Measurements from ENCODE around the gene SRRM5.
"Not testable (repeated sequence)": the region's sequence is repeated elsewhere in the genome, so short reads cannot be mapped to it uniquely, and the experiment has no call there.

SRRM5 gene

DNA sequence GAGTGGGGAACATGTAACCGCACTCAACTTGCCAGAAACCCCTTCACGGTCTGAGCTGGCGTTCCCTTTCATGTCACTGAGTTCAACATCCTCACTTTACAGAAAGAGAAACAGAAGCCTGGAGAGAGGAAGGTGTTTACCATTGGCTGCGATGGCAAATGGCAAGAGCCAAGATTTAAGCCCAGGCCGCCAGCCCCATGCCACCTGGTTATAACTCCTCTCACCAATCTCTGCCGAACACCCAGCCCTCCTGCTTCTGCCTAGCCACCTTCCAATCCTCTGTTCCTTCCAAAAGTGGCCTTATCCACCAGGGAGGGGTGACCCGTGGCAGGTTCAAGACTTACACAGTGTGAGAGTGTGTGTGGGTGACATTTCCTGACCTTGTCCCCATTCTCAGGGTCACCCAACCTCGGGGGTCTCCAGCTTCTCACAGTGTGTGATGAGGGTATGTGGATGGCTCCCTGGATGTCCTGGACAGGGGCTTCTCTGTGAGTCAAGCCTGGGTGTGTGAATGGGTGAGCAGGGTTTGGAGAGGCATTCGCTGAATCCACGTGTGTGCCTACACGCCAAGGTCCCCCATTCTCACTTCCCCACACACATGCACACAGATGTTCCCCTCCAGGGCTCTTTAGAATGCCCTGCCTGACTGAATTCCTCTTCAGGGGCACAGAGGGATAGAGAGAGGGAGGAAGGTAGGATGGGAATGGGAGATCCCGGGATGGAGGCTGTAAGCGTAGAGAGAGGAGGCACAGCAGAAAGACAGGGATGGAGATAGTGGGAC lies 26.5 kb downstream of the SRRM5 start:
- DNase-seq (ENCODE audit: low read depth) = no peak

DNA sequence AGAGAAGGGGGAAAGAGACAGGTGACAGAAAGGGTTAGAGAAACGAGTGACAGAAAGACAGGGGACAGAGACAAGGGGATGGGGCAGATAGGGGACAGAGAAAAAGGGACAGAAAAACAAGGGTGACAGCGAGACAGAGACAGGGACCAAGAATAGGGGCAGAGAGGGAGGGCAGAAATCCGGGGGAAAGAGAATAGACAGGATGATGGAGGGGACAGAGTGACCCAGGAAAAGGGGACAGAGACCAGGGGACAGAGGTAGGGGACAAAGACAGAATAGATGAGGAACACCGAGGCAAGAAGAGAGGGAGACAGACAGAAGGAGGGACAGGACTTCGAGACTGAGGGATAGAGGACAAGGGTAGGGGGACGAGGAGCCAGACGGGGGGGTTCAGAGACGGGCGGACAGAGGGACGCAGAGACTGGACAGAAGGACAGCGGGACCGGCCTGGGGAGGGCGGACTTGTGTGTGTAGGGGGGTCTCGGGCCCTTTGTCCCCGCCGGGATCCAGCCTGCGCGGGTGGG lies 27.2 kb downstream of the SRRM5 start:
- DNase-seq (ENCODE audit: low read depth) = no peak

DNA sequence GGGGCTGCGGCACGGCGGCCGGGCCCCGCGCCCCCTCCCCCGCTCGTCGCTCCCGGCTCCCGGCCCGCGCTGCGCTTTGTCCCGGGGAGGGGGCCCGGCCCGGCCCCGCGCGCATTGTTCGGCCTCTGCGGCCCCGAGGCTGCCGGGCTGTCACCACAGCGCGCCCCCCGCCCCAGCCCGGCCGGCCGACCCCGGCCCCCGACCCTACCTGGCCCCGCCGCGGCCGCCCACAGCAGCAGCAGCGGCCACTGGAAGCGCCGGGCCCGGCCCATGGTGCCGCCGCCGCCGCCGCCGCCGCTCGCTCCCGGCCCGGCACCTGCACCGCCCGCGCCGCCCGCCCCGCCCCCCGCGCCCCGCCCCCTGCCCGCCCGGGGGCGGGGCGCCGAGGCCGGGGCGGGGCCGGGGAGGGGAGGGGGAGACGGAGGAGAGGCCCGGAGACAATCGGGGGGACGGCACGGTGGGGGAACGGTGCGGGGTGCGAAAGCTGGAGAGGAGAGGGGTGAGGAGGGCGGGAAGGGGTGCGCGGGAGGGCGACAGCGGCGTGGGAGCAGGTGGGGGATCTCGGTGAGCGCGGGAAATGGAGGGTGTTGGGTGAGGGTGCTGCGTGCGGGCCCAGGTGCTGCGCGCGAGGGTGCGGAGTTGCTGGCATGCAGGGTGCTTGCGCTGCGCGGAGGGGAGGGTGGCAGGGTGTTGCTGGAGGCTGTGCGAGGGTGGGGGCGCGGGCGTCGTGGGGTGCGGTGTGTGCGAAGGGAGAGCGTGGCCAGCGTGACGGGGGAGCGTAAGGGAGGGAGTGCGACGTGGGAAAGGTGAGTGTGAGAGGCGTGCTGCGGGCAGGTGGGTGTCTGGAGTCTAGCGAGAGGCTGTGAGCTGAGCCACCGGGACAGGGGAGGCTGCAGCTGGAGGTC lies 27.9 kb downstream of the SRRM5 start, which contains the start of gene CADM4:
Gene CADM4, minus strand, starts transcription at position 332 of the 905 bp plus-strand sequence. Its CDS starts 60 bp downstream, at position 272.
- DNase-seq (ENCODE audit: low read depth) = peak; percentile 36

DNA sequence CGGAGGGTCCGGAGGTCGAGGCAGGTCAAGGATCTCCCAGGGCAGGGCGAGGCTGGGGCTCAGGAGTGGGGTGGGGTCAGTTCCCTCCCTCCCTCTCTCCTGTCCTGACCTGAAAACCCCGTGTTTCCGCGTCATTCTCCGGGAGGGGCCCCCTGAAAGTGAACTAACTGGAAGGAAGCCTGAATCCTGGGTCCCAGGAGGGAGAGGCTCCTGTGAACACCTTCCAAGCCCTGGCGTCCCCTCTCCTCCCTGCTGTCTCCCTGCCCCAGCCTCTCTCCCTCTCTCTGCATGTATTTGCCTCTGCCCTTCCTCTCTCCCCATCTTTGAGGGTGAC lies 28.5 kb downstream of the SRRM5 start:
- DNase-seq (ENCODE audit: low read depth) = no peak

DNA sequence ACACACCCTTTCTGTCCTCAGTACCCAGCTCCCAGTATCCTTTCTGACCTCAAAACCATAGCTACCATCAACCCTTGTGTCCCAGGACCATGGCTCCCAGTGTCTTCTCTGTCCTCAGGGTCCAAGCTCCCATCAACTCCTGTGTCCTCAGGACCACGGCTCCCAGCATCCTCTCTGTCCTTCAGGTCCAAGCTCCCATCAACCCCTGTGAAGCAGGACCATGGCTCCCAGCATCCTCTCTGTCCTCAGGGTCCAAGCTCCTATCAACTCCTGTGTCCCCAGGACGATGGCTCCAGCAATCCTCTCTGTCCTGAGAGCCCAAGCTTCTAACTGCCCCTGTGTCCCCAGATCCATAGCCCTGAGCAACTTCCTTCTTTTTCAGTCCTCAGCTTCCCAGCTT lies 29.4 kb downstream of the SRRM5 start:
- DNase-seq (ENCODE audit: low read depth) = no peak

DNA sequence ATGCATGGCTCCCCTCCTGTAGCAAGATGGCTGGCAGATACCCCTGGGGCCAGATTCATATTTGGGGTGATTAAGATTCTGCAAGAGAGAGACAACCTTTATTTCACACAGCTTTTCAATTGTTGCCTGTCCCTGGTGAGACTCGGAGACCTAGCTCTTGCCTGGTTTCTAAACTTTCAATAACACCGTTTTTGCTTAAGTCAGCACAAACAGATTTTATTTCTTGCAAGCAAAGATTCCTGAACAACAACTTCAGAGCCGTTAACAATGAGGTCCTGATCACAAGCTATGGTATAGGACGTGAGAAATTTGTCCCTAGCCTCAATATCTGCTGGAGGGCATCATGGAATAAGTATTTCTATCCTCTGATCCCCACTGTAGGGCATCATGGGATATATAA lies 30.6 kb downstream of the SRRM5 start:
- no peak for DNase-seq (ENCODE audit: low read depth)

DNA sequence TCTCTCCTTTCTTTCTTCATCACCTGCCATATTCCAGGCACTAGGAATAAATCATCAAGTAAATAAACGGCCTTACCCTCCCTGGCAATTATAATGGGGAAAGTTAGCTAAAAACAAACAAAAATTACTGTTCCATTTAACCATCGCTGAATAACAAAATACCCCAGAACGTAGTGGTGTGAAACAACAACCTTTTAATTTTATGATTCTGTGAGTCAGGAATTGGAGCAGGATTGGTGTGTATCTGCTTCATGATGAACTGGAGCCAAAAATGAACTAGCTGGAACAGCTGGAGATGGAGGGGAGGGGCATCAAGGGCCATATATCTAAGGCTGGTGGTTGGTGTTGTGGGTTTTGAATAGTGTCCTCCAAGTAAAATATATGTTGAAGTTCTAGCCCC lies 31.4 kb downstream of the SRRM5 start:
- DNase-seq (ENCODE audit: low read depth) = no peak

DNA sequence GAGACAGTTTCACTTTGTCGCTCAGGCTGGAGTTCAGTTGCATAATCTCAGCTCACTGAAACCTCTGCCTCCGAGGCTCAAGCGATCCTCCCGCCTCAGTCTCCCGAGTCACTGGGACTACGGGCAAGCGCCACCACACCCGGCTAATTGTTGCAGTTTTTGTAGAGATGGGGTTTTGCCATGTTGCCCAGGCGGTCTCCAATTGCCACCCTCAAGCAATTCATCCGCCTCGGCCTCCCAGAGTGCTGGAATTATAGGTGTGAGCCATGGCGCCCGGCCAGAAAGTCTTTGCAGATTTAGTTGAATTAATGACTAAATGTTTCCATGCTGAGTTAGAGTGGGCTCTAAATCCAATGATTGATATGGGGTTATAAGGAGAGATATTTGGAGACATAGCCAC lies 32.3 kb downstream of the SRRM5 start:
- no peak for DNase-seq (ENCODE audit: low read depth)

DNA sequence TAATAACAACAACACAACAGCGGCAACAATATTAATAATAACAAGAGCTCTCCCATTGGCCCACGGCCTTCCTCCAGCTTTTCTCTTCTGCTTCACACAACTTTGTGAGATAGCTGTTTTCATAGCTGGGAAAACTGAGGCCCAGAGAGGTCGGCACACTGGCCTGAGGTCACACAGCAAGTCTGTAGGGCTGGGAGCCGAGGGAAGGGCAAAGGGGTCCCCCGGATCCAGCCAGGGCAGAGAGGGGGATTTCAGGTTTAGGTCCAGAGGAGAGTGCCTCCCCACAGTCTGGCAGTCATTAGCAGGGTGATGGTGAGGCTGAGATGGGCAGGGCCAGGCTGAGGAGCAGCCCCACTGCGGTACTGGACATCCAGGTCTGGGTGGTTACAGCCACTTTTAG lies 36.7 kb downstream of the SRRM5 start:
- no peak for DNase-seq (ENCODE audit: low read depth)

DNA sequence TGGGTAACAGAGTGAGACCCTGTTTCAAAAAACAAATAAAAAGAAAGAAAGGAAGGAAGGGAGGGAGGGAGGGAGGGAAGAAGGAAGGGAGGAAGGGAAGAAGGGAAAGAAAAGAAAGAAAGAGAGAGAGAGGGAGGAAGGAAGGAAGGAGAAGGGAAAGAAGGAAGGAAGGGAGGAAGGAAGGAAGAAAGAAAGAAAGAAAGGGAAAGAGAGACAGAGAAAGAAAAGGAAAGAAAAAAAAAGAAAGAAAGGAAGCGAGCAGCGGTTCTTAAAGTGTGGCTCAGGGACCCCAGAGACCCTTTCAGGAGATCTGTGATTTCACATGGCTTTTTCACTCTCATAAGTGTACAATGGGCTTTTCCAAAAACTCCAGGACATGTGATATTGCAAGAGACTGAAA lies 37.6 kb downstream of the SRRM5 start:
- DNase-seq (ENCODE audit: low read depth) = no peak

DNA sequence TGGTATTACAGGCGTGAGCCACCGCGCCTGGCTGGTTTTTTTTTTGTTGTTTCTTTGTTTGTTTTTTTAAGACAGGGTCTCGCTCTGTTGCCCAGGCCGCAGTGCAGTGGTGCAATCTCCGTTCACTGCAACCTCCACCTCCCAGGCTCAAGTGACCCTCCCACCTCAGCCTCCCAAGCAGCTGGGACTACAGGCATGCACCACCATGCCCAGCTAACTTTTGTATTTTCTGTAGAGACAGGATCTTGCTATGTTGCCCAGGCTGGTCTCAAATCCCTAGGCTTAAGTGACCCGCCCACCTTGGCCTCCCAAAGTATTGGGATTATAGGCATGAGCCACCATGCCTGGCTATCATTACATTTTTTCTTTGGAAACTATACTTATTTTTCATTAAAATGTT lies 38.4 kb downstream of the SRRM5 start:
- not testable (repeated sequence) for DNase-seq (ENCODE audit: low read depth)

DNA sequence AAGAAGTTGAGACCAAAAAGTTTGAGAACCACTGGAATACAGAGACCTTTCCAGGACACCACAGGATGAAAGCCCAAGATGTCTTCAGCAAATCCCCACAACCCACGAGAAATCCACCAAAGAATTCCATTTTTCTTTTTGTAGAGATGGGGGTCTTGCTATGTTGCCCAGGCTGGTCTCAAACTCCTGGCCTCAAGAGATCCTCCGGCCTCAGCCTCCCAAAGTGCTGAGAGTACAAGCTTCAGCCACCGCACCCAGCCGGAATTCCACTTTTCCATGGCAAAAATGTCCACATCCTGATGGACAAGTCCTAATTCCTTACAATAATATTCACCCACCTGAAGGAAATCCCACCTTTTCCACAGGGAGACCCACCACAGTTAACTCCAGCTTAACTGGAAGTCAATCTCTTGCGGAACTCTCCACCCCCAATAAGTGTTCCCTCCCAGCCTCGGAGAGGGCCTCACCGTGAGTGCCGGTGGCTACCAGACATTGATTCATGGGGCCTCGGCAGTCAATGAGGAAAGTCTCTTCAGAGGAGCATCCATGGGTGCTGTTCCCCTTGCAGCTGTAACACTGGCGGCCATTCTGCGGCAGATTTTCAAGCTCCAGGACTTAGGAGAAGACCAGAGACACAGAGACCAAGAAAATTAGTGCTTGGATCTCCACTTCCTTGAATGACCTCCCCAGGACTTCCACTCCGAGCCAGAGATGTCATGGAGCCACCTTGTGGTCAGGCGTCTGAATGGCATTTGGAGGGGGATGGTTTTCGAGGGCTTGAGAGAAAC lies 40.1 kb downstream of the SRRM5 start:
- DNase-seq (ENCODE audit: low read depth) = no peak

DNA sequence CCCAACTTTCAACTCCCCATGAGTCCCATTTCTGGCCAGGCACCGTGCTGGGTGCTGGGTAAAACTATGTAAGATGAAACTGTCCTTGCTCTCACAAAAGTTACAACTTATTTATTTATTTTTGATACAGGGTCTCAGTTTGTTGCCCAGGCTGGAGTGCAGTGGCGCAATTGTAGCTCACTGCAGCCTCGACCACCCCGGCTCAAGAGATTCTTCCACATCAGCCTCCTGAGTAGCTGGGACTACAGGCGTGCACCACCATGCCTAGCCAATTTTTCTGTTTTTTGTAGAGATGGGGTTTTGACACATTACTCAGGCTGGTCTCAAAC lies 40.6 kb downstream of the SRRM5 start:
- no peak for DNase-seq (ENCODE audit: low read depth)

DNA sequence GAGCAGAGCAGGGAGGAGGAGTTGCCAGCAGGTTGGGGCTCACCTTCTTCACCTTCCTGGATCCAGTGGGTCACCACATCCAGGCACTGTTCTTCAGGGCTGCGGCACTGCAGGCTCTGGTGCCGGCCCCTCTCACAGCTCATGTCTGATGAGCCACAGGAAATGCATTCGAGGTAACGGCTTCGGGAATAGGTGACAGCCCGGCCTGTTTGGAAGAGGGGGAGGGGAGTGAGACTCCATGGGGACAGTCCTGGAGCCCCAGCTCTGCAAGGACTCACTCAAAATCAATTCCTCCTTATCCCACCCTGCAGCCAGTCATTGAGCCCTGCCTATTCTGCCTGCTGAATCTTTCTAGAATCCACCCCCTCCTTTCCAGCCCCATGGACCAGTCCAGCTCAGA lies 44.5 kb downstream of the SRRM5 start:
- DNase-seq (ENCODE audit: low read depth) = no peak

DNA sequence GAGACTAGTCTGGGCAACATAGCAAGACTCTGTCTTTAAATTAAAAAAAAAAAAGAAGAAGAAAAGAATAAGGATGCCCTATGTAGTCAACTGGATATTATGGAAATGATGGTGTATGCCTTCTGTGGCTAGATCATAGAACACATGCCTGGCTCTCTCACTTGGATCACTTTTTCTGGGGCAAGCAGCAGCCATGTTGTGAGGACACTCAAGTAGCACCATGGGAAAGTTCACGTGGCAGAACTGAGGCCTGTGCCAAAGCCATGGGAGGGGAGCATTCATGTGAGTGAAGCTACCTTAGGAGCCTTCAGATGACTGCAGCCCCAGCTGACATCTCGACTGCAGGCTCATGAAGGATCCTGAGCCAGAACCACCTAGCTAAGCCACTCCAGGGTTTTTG lies 46.1 kb downstream of the SRRM5 start:
- DNase-seq (ENCODE audit: low read depth) = no peak

DNA sequence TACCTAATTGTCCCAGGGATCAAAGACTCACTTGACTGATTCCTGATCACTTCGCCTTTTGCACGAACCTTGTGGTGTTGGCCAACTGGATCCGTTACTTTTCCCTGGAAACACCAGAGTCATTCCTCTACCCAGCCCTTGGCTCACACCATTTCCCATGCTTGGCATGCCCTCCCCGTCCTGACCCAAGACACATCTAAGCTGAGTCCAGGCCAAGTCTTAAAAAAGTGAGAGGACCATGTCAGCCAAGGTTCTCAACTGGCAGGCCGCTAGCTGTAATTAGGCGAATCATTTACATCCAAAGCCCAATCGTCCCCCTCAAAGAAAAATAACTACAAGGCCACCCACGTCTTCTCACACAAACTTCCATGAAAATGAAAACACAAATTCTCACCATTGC lies 46.6 kb downstream of the SRRM5 start:
- no peak for DNase-seq (ENCODE audit: low read depth)

DNA sequence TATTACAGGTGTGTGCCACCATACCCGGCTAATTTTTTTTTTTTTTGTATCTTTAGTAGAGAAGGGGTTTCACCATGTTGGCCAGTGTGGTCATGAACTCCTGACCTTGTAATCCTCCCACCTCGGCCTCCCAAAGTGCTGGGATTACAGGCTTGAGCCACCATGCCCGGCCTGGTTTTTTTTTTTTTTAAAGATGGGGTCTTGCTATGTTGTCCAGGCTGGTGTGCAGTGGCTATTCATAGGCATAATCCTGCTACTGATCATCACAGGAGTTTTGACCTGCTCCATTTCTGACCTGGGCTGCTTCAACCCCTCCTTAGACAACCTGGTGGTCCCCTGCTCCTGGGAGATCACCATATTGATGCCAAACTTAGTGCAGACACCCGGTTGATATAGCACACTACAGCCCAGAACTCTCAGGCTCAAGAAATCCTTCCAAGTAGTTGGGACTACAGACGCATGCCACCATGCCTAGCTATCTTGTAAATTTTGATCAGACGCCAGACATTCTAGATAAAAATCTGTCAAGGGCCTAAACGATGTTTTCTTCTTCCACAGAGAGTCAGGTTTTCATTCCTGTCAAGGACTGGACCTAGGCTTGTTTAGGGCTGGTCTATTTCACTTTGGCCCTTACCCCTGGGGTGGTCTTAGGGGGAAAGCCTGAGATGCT lies 48.5 kb downstream of the SRRM5 start:
- DNase-seq (ENCODE audit: low read depth) = no peak

DNA sequence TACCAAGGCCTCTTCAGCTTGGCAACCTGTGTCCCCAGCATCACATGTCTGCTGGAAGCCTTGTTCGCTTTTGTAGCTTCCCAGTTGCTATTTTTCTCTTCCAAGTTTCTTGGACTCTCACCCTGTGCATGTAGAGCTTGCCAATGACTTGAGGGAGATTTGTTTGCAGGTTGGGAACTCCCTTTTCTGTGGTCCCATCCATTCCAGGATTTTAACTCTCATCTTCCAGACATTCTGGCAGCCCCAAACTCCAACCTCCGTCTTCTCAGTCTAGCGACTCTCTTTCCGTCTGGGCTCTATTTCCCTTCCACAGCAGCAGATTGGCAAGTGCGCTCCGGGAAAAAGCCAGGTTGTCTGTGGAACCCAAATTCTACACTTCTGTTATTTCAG lies 49.1 kb downstream of the SRRM5 start:
- DNase-seq (ENCODE audit: low read depth) = no peak

DNA sequence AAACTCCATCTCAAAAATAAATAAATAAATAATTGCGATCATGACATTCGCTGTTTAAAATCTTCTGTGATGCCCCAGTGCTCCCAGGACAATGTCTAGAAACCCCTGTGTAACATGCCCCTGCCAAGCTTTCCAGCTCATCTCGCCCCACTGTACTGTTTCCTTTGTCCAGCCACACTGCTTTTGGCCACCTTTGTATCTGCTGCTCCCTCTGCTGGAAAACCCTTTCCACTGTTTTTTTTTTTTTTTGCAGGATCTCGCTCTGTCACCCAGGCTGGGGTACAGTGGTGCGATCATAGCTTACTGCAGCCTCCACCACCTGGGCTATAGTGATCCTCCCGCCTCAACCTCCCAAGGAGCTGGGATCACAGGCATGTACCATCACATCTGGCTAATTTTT lies 50.6 kb downstream of the SRRM5 start:
- no peak for DNase-seq (ENCODE audit: low read depth)

DNA sequence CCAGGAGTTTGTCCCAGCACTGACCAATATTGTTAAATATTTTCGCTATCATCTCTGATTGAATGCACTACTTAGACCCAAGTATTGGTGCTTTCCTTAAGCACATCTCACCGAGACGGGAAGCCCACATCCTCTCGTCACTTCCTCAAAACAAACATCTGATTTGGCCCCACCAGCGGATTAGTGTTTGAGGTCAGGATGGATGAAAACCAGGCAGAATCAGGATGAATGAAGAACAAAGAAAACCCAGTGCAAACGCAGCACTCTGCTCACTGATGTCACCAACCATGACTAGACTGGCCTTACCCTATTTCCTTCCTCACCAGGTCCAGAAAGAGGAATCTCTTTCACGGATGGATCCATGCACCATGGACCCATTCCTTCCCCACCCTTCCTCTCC lies 52.1 kb downstream of the SRRM5 start:
- DNase-seq (ENCODE audit: low read depth) = peak; percentile 37
